A673 (cell line): ENCODE results near the gene JMJD8.

Experiments used
- CTCF ChIP-seq: fragments of 300-800, 200-600 bp; sonication (generic); conservative IDR thresholded peaks from 2 replicates; pipeline ENCODE4 v1.5.1; 2017; ENCODE audit warnings: low read depth, mild to moderate bottlenecking, antibody characterized with exemption, low read length, moderate library complexity, mixed read lengths
- EZH2 ChIP-seq: fragments of 200-600 bp; sonication (generic); IDR thresholded peaks from 2 replicates; pipeline ENCODE4 v1.6.1; 2017; ENCODE audit warnings: borderline replicate concordance, low read depth, mild to moderate bottlenecking, mixed read lengths, antibody characterized with exemption, low read length; ENCODE audit not compliant: poor library complexity, severe bottlenecking

- TF ChIP-seq CTCF = no peak
- TF ChIP-seq EZH2 = no peak
Observed at GRCh38 chr16:654034-654433, 30.1 kb downstream of the JMJD8 start.
